Lung (tissue), 12 donors: ENCODE data around the gene FIGLA. TPM values are rescaled to one million over a fixed set of nuclear protein-coding genes. Genes with fewer than 3 reads are reported as not detected.

Source experiments
- ATAC-seq: fragments of 200-7000 bp; cut with Tn5 transposase; one replicate; pipeline ENCODE4 v1.9.1; 2020; ENCODE audit warnings: moderate number of reproducible peaks; ENCODE audit not compliant: insufficient read depth, low FRiP score
- DNase-seq, 3 donors: peaks; one replicate each; pipeline ENCODE4 v3.0.0-alpha.2; 2013 to 2017
- H3K27ac ChIP-seq, 2 donors: one replicate each; pipeline ENCODE4 v1.5.1; 2013; ENCODE audit warnings: mild to moderate bottlenecking in 2 of 2, moderate library complexity in 2 of 2, control low read depth in 1 of 2, inconsistent platforms in 1 of 2, low read depth in 1 of 2, low read length in 1 of 2
- H3K27me3 ChIP-seq, 3 donors: one replicate each; pipeline ENCODE4 v1.5.1; 2013; ENCODE audit warnings: low read length in 2 of 3; ENCODE audit not compliant: control insufficient read depth in 3 of 3, insufficient read depth in 3 of 3
- H3K36me3 ChIP-seq, 4 donors: one replicate each; pipeline ENCODE4 v1.5.1; 2013; ENCODE audit warnings: low read length in 4 of 4, mild to moderate bottlenecking in 1 of 4, moderate library complexity in 1 of 4; ENCODE audit not compliant: control insufficient read depth in 4 of 4, insufficient read depth in 4 of 4
- H3K4me1 ChIP-seq, 5 donors: one replicate each; pipeline ENCODE4 v1.5.1; 2013; ENCODE audit warnings: low read length in 5 of 5, mild to moderate bottlenecking in 2 of 5, moderate library complexity in 1 of 5; ENCODE audit not compliant: control insufficient read depth in 5 of 5, insufficient read depth in 5 of 5
- H3K4me3 ChIP-seq: one replicate; pipeline ENCODE4 v1.5.1; 2013; ENCODE audit warnings: mild to moderate bottlenecking, control low read depth, moderate library complexity
- H3K9ac ChIP-seq, 2 donors: one replicate each; pipeline ENCODE4 v1.5.1; 2013; ENCODE audit warnings: low read length in 2 of 2, control low read depth in 1 of 2; ENCODE audit not compliant: insufficient read depth in 1 of 2
- H3K9me3 ChIP-seq, 4 donors: one replicate each; pipeline ENCODE4 v1.5.1; 2013; ENCODE audit warnings: low read length in 3 of 4, mild to moderate bottlenecking in 1 of 4, moderate library complexity in 1 of 4; ENCODE audit not compliant: control insufficient read depth in 4 of 4, insufficient read depth in 3 of 4
- CTCF ChIP-seq: IDR thresholded peaks from 2 replicates; pipeline ENCODE4 v1.5.1; 2012; ENCODE audit warnings: mild to moderate bottlenecking; ENCODE audit errors: control extremely low read depth, extremely low read depth
- WGBS, 2 donors: extraction: QIAGEN DNeasy Blood & Tissue Kit; methylation state at CpG; one replicate each; pipeline ENCODE4 v1.1.7; 2013; 5-methylcytosine and 5-hydroxymethylcytosine counted together
- polyA plus RNA-seq, 2 donors: library from polyadenylated mRNA; stranded (reverse); fragments of 200-250 nt; gene quantifications; one replicate each; pipeline ENCODE4 v1.2.1, GENCODE V29; 2013
- total RNA-seq, 2 donors: library from RNA; depleted of rRNA in 1 of 2; stranded (reverse); fragments of >200 nt in 1 of 2; gene quantifications; one replicate each; pipeline ENCODE4 v1.2.1, GENCODE V29; 2014 to 2021
- donor health status: control.
- donor health status: control.
- donor health status: Bipolar disorder and iron deficiency.
- donor health status: healthy.
- donor health status: DM: yes; HTN: yes; CAD: no.

FIGLA gene
- total and polyA plus RNA-seq, 4 donors, result 0.31 to 0.53 TPM; not detected in 2

- Histone ChIP-seq H3K27ac (no peak overlapping the region), H3K4me1 (peaks cover 0 to 2% (median 0%) of the 10 kb centered on the region in 5 donors), H3K27me3 (no peaks in the 10 kb centered on the region), H3K36me3 (no peaks in the 10 kb centered on the region), H3K9me3 (no peaks in the 10 kb centered on the region), H3K4me3 (no peak overlapping the region), H3K9ac (no peak overlapping the region)
- no peak for ATAC-seq
- TF ChIP-seq CTCF, result no peak
- DNase-seq, result no peak
- whole genome bisulfite sequencing, 2 donors, result 91 to 95% methylated on average over 12 of the region's 12 CpGs
These were observed 18.8 kb upstream of the FIGLA start for GRCh38 chr2:70808983-70809958.

- ATAC-seq, result no peak
- H3K9ac ChIP-seq, result no peak overlapping the region
- 90 to 93% methylated on average over 4 of the region's 4 CpGs for WGBS, 2 donors
- no peak for TF ChIP-seq CTCF
- no peak overlapping the region for H3K27ac ChIP-seq
- H3K4me1 ChIP-seq, result peaks cover 0 to 2% (median 0%) of the 10 kb centered on the region in 5 donors
- H3K9me3 ChIP-seq, result no peaks in the 10 kb centered on the region
- no peak overlapping the region for H3K4me3 ChIP-seq
- H3K27me3 ChIP-seq, result no peaks in the 10 kb centered on the region
- DNase-seq, result no peak
- H3K36me3 ChIP-seq, result no peaks in the 10 kb centered on the region
These were observed 17.3 kb upstream of the FIGLA start for GRCh38 chr2:70807828-70808118.

GRCh38 chr2:70807102-70807827 is 16.8 kb upstream of the FIGLA start:
- Histone ChIP-seq H3K4me1 (peaks cover 0 to 2% (median 0%) of the 10 kb centered on the region in 5 donors), H3K4me3 (no peak overlapping the region), H3K9ac (no peak overlapping the region), H3K27ac (no peak overlapping the region), H3K27me3 (no peaks in the 10 kb centered on the region), H3K9me3 (no peaks in the 10 kb centered on the region), H3K36me3 (no peaks in the 10 kb centered on the region)
- TF ChIP-seq CTCF, result no peak
- WGBS, 2 donors, result 80 to 86% methylated on average over 6 of the region's 6 CpGs
- DNase-seq (no peak), ATAC-seq (no peak)
